ENCODE data around the gene ACSL3. TPM values are rescaled to one million over a fixed set of nuclear protein-coding genes. Genes with fewer than 3 reads are reported as not detected.

ACSL3 gene
- total and polyA plus RNA-seq, 10 donors, result 7.5 to 50.2 (median 41.8) TPM

GRCh38 chr2:222969491-222969890 is 108.7 kb downstream of the ACSL3 start:
- Histone ChIP-seq H3K9me3 (no peaks in the 10 kb centered on the region), H3K4me1 (peaks cover 0 to 12% (median 3%) of the 10 kb centered on the region in 6 donors), H3K36me3 (no peaks in the 10 kb centered on the region), H3K4me3 (no peak overlapping the region), H3K27me3 (replicated peaks in 1 of 7) (peaks cover 0 to 4% (median 0%) of the 10 kb centered on the region in 7 donors), H3K27ac (no peak overlapping the region)
- TF ChIP-seq, protein P1, sequence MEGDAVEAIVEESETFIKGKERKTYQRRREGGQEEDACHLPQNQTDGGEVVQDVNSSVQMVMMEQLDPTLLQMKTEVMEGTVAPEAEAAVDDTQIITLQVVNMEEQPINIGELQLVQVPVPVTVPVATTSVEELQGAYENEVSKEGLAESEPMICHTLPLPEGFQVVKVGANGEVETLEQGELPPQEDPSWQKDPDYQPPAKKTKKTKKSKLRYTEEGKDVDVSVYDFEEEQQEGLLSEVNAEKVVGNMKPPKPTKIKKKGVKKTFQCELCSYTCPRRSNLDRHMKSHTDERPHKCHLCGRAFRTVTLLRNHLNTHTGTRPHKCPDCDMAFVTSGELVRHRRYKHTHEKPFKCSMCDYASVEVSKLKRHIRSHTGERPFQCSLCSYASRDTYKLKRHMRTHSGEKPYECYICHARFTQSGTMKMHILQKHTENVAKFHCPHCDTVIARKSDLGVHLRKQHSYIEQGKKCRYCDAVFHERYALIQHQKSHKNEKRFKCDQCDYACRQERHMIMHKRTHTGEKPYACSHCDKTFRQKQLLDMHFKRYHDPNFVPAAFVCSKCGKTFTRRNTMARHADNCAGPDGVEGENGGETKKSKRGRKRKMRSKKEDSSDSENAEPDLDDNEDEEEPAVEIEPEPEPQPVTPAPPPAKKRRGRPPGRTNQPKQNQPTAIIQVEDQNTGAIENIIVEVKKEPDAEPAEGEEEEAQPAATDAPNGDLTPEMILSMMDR (IDR thresholded peaks at IDR 0.05 in 8 of 11, conservative IDR thresholded peaks at IDR 0.05 in 3 of 11), result no peak
- TF ChIP-seq POLR2A (IDR thresholded peaks at IDR 0.05) (no peak), POLR2AphosphoS5 (IDR thresholded peaks at IDR 0.05) (no peak)
- DNase-seq, result no peak
- WGBS, 5 donors, result 23 to 43% (median 32%) methylated on average over 3 of the region's 3 CpGs
- intact Hi-C loops (cut with DNase I; ENCODE audit: low total_unique reads), result no loop called here

DNA sequence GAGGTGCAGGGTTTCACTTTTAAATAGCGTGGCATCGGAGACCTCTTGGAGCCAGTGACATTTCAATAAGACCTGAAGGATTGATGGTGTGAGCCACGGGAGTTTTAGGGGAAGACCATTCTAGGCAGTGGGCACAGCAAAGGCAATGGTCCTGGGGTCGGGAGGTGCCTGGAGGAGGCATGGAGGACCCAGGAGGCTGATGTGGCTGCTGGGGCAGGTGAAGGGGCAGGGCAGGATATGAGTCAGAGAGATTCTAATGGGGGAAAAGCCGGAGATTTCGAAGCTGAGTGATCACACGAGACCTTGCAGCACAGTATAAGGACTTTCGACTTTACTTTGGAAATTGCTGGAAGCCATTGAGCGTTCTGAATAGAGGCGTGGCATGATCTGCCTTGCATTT is 111.6 kb downstream of the ACSL3 start:
- no peaks in the 10 kb centered on the region for H3K9me3 ChIP-seq
- peaks cover 0 to 12% (median 3%) of the 10 kb centered on the region in 6 donors for H3K4me1 ChIP-seq
- 71 to 88% (median 81%) methylated on average over 10 of the region's 10 CpGs for WGBS, 5 donors
- no peak for DNase-seq
- peaks cover 0 to 7% (median 0%) of the 10 kb centered on the region in 7 donors for H3K27me3 ChIP-seq (replicated peaks in 1 of 7)
- H3K27ac ChIP-seq, result no peak overlapping the region
- intact Hi-C loops (cut with DNase I; ENCODE audit: low total_unique reads), result no loop called here
- no peak for TF ChIP-seq POLR2AphosphoS5 (IDR thresholded peaks at IDR 0.05)
- TF ChIP-seq, protein P1 (IDR thresholded peaks at IDR 0.05 in 8 of 11, conservative IDR thresholded peaks at IDR 0.05 in 3 of 11), result no peak
- no peak overlapping the region for H3K4me3 ChIP-seq
- H3K36me3 ChIP-seq, result no peaks in the 10 kb centered on the region

DNA sequence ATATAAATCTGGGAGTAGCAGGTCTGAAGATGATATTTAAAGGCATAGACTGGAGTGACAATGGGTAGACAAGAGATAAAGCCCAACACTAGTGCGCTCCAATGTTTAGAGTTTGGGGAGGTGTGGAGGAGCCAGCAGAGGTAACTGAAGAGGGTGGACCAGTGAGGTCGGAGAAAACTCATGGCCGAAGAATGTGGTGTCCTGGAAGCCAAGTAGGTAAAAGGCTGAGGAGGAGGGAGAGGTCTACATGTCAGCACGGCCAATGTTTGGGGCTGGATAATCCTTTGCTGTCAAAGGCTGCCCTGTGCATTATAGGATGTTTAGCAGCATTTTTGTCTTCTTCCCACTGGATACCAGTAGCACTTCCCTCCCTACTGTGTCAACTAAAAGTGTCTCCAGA is 112.4 kb downstream of the ACSL3 start:
- Histone ChIP-seq H3K27ac (no peak overlapping the region), H3K27me3 (replicated peaks in 1 of 7) (peaks cover 0 to 7% (median 0%) of the 10 kb centered on the region in 7 donors), H3K4me1 (peaks cover 0 to 12% (median 3%) of the 10 kb centered on the region in 6 donors), H3K9me3 (no peaks in the 10 kb centered on the region), H3K4me3 (no peak overlapping the region), H3K36me3 (no peaks in the 10 kb centered on the region)
- TF ChIP-seq, protein P1 (IDR thresholded peaks at IDR 0.05 in 8 of 11, conservative IDR thresholded peaks at IDR 0.05 in 3 of 11), result no peak
- TF ChIP-seq POLR2A (IDR thresholded peaks at IDR 0.05), result no peak
- no peak for TF ChIP-seq POLR2AphosphoS5 (IDR thresholded peaks at IDR 0.05)
- no peak for DNase-seq
- intact Hi-C loops (cut with DNase I; ENCODE audit: low total_unique reads), result no loop called here
- WGBS, 5 donors, result 80 to 93% (median 85%) methylated on average over 4 of the region's 4 CpGs

GRCh38 chr2:222973733-222974132 is 112.9 kb downstream of the ACSL3 start:
- TF ChIP-seq, protein P1 (IDR thresholded peaks at IDR 0.05 in 8 of 11, conservative IDR thresholded peaks at IDR 0.05 in 3 of 11), result no peak
- TF ChIP-seq POLR2A (IDR thresholded peaks at IDR 0.05) (no peak), POLR2AphosphoS5 (IDR thresholded peaks at IDR 0.05) (no peak)
- no peak for DNase-seq
- Histone ChIP-seq H3K27me3 (replicated peaks in 1 of 7) (peaks cover 0 to 7% (median 0%) of the 10 kb centered on the region in 7 donors), H3K4me1 (peaks cover 0 to 12% (median 3%) of the 10 kb centered on the region in 6 donors), H3K36me3 (no peaks in the 10 kb centered on the region), H3K4me3 (no peak overlapping the region), H3K27ac (no peak overlapping the region), H3K9me3 (no peaks in the 10 kb centered on the region)
- 83 to 92% (median 87%) methylated on average over 2 of the region's 2 CpGs for WGBS, 5 donors
- intact Hi-C loops (cut with DNase I; ENCODE audit: low total_unique reads), result no loop called here

All from spleen (tissue), 11 donors.